HCT116 (cell line): ENCODE results near the gene FRMPD1. TPM values are rescaled to one million over a fixed set of nuclear protein-coding genes. Genes with fewer than 3 reads are reported as not detected.

ENCODE experiments used
- ATAC-seq: fragments of 200-7000 bp; cut with Tn5 transposase; 2 replicates; pipeline ENCODE4 v1.9.1; 2020; ENCODE audit warnings: mild to moderate bottlenecking, moderate library complexity
- BruUV-seq: library from RNA; stranded (reverse); fragments of 400-500 nt; replicated peaks from 2 replicates; lab custom pipeline; 2021; lab: Mats Ljungman, UMichigan
- CTCF ChIA-PET: fragments of 300-600 bp; sonication (Branson Sonifier 250); formaldehyde crosslinking; loops from one replicate; lab custom pipeline; 2021; ENCODE audit warnings: antibody characterized with exemption; lab: Charles Lee
- POLR2A ChIA-PET: fragments of 300-600, 350-600 bp; sonication (Branson Sonifier 250); formaldehyde crosslinking; loops from one replicate; lab custom pipeline; 2021; ENCODE audit warnings: antibody characterized with exemption; lab: Charles Lee
- RAD21 ChIA-PET, 2 experiments: fragments of 300-600 bp; sonication (Branson Sonifier 250); formaldehyde crosslinking; loops; one replicate each; lab custom pipeline; 2023; ENCODE audit warnings: low total read pairs in 2 of 2; ENCODE audit not compliant: uncharacterized antibody in 2 of 2, unreplicated experiment in 2 of 2, low non-redundant PET in 1 of 2; lab: Charles Lee
- DNase-seq: peaks from one replicate; pipeline ENCODE4 v3.0.0-alpha.2; 2010; ENCODE audit warnings: low read depth, low spot score
- H2AFZ ChIP-seq: fragments of 200-600 bp; shearing (Covaris generic), sonication (generic); 2 replicates; pipeline ENCODE4 v1.6.1; 2017; ENCODE audit warnings: low read depth, mixed run types, mixed read lengths, antibody characterized with exemption, low read length; ENCODE audit not compliant: poor library complexity, severe bottlenecking
- H3K27ac ChIP-seq: 2 replicates; pipeline ENCODE4 v1.5.1; 2012; ENCODE audit warnings: low read depth, low read length
- H3K27me3 ChIP-seq: fragments of 200-600 bp; sonication (generic); 2 replicates; pipeline ENCODE4 v1.6.1; 2016; ENCODE audit warnings: mixed run types, low read length, mixed read lengths; ENCODE audit not compliant: insufficient read depth
- H3K36me3 ChIP-seq, 2 experiments: fragments of 200-500 bp in 1 of 2; fragments of 200-600 bp in 1 of 2; sonication (Bioruptor generic) in 1 of 2; sonication (generic) in 1 of 2; 2 replicates each; pipeline versions ENCODE4 v1.5.1 to v1.6.1; 2014 to 2016; ENCODE audit warnings: low read length in 2 of 2, inconsistent platforms in 1 of 2, mixed read lengths in 1 of 2, mixed run types in 1 of 2; ENCODE audit not compliant: insufficient read depth in 2 of 2, control insufficient read depth in 1 of 2
- H3K4me1 ChIP-seq, 2 experiments: fragments of 200-600 bp in 1 of 2; sonication (generic) in 1 of 2; 2 replicates each; pipeline versions ENCODE4 v1.5.1 to v1.6.1; 2012 to 2017; ENCODE audit warnings: low read length in 2 of 2, inconsistent platforms in 1 of 2, mild to moderate bottlenecking in 1 of 2, mixed read lengths in 1 of 2, mixed run types in 1 of 2, moderate library complexity in 1 of 2; ENCODE audit not compliant: insufficient read depth in 2 of 2, control insufficient read depth in 1 of 2
- H3K4me2 ChIP-seq: fragments of 200-600 bp; sonication (generic); 2 replicates; pipeline ENCODE4 v1.6.1; 2017; ENCODE audit warnings: mixed run types, low read length, mixed read lengths
- H3K4me3 ChIP-seq, 2 experiments: fragments of 200-600 bp in 1 of 2; sonication (generic) in 1 of 2; replicated peaks in 1 of 2; 2 replicates each; pipeline ENCODE4 v1.5.1; 2011 to 2016; ENCODE audit warnings: low read length in 2 of 2, control low read depth in 1 of 2, low read depth in 1 of 2, mild to moderate bottlenecking in 1 of 2, mixed read lengths in 1 of 2, mixed run types in 1 of 2
- H3K79me2 ChIP-seq: fragments of 200-600 bp; sonication (generic); 2 replicates; pipeline ENCODE4 v1.6.1; 2017; ENCODE audit warnings: mild to moderate bottlenecking, mixed run types, low read length, moderate library complexity, mixed read lengths; ENCODE audit not compliant: insufficient read depth
- H3K9ac ChIP-seq: fragments of 200-600 bp; sonication (generic); 2 replicates; pipeline ENCODE4 v1.6.1; 2016; ENCODE audit warnings: low read length, mixed read lengths
- H3K9me2 ChIP-seq: fragments of 200-600 bp; sonication (generic), shearing (Covaris generic); 2 replicates; pipeline ENCODE4 v1.6.1; 2017; ENCODE audit warnings: mixed run types, mild to moderate bottlenecking, moderate library complexity; ENCODE audit not compliant: insufficient read depth
- H3K9me3 ChIP-seq, 2 experiments: fragments of 200-500 bp in 1 of 2; fragments of 200-600 bp in 1 of 2; sonication (Bioruptor generic) in 1 of 2; sonication (generic) in 1 of 2; 2 replicates each; pipeline ENCODE4 v1.6.1; 2014 to 2017; ENCODE audit warnings: low read length in 2 of 2, mixed read lengths in 2 of 2, inconsistent platforms in 1 of 2, low read depth in 1 of 2, mild to moderate bottlenecking in 1 of 2, mixed run types in 1 of 2, moderate library complexity in 1 of 2; ENCODE audit not compliant: control insufficient read depth in 1 of 2, insufficient read depth in 1 of 2
- H4K20me1 ChIP-seq: fragments of 200-600 bp; sonication (generic), shearing (Covaris generic); 2 replicates; pipeline ENCODE4 v1.6.1; 2017; ENCODE audit warnings: mixed run types, mild to moderate bottlenecking, moderate library complexity; ENCODE audit not compliant: insufficient read depth
- ATF3 ChIP-seq: IDR thresholded peaks from 2 replicates; pipeline ENCODE4 v1.6.1; 2012
- CBX3 ChIP-seq: IDR thresholded peaks from 2 replicates; pipeline ENCODE4 v1.6.1; 2012; ENCODE audit warnings: low read depth
- CEBPB ChIP-seq: IDR thresholded peaks from 2 replicates; pipeline ENCODE4 v1.6.1; 2012; ENCODE audit warnings: low read depth
- EGR1 ChIP-seq: IDR thresholded peaks from 2 replicates; pipeline ENCODE4 v1.6.1; 2012; ENCODE audit warnings: low read depth
- EZH2 ChIP-seq: fragments of 200-600 bp; sonication (generic); IDR thresholded peaks from 2 replicates; pipeline ENCODE4 v1.6.1; 2017; ENCODE audit warnings: antibody characterized with exemption, mixed run types
- EZH2phosphoT487 ChIP-seq: fragments of 200-600 bp; IDR thresholded peaks from 2 replicates; pipeline ENCODE4 v1.6.1; 2018; ENCODE audit warnings: antibody characterized with exemption, borderline replicate concordance
- FOSL1 ChIP-seq: IDR thresholded peaks from 2 replicates; pipeline ENCODE4 v1.6.1; 2012; ENCODE audit warnings: low read depth
- JUND ChIP-seq: IDR thresholded peaks from 2 replicates; pipeline ENCODE4 v1.6.1; 2012
- MAX ChIP-seq: IDR thresholded peaks from 2 replicates; pipeline ENCODE4 v1.6.1; 2012
- POLR2A ChIP-seq: IDR thresholded peaks from 2 replicates; pipeline ENCODE4 v1.7.0; 2011; ENCODE audit warnings: borderline replicate concordance; ENCODE audit not compliant: insufficient read depth, insufficient read length; ENCODE audit errors: extremely low read depth
- SIN3A ChIP-seq: IDR thresholded peaks from 2 replicates; pipeline ENCODE4 v1.6.1; 2012; ENCODE audit warnings: low read depth
- SP1 ChIP-seq: IDR thresholded peaks from 2 replicates; pipeline ENCODE4 v1.6.1; 2012; ENCODE audit warnings: low read depth
- SRF ChIP-seq: IDR thresholded peaks from 2 replicates; pipeline ENCODE4 v1.6.1; 2012; ENCODE audit warnings: low read depth
- TCF7L2 ChIP-seq: IDR thresholded peaks from 2 replicates; pipeline ENCODE4 v1.7.0; 2011; ENCODE audit warnings: borderline replicate concordance, inconsistent platforms; ENCODE audit not compliant: insufficient read depth, insufficient read length; ENCODE audit errors: extremely low read depth
- YY1 ChIP-seq: IDR thresholded peaks from 2 replicates; pipeline ENCODE4 v1.6.1; 2011; ENCODE audit warnings: low read length, low read depth, moderate library complexity, mild to moderate bottlenecking; ENCODE audit not compliant: insufficient replicate concordance; ENCODE audit errors: extremely low read depth
- ZBTB33 ChIP-seq: IDR thresholded peaks from 2 replicates; pipeline ENCODE4 v1.6.1; 2011; ENCODE audit warnings: mild to moderate bottlenecking, low read length, moderate library complexity; ENCODE audit not compliant: insufficient replicate concordance; ENCODE audit errors: extremely low read depth
- ZFX ChIP-seq: fragments of 450-650 bp; IDR thresholded peaks from 2 replicates; pipeline ENCODE4 v1.6.1; 2017
- ZNF274 ChIP-seq: fragments of 200-500 bp; sonication (Bioruptor generic); IDR thresholded peaks from 2 replicates; pipeline ENCODE4 v1.6.1; 2014; ENCODE audit warnings: mild to moderate bottlenecking, low read depth, low read length, inconsistent platforms
- intact Hi-C: fragments of 100-400 bp; cut with micrococcal nuclease; formaldehyde crosslinking; loops from 2 replicates; pipeline ENCODE4 v1.10.0; 2022
- total RNA-seq: library from RNA; stranded (reverse); gene quantifications from one replicate; pipeline ENCODE4 v1.2.1, GENCODE V29; 2021; ENCODE audit not compliant: unreplicated experiment
- TF ChIP-seq, protein P1 (sequence below): IDR thresholded peaks from 2 replicates; pipeline ENCODE4 v1.6.1; 2012; ENCODE audit warnings: low read depth

Gene FRMPD1
- total RNA-seq, 1 experiment from 2014 or later: 0.52 TPM

- no TSS peak for BruUV-seq
- H2AFZ ChIP-seq: no peak overlapping the region
- ATAC-seq: no peak
- no peaks in the 10 kb centered on the region for H4K20me1 ChIP-seq
- RAD21 ChIA-PET: no interaction called here
- H3K9ac ChIP-seq: no peak overlapping the region
- TF ChIP-seq TCF7L2 (no peak), FOSL1 (no peak), SP1 (no peak), CEBPB (no peak), ATF3 (no peak), YY1 (no peak), POLR2A (no peak), EZH2phosphoT487 (no peak), JUND (no peak), ZBTB33 (no peak), CBX3 (no peak), EGR1 (no peak), ZNF274 (no peak), SRF (no peak), ZFX (no peak), EZH2 (no peak), SIN3A (no peak), MAX (no peak)
- TF ChIP-seq, protein P1, sequence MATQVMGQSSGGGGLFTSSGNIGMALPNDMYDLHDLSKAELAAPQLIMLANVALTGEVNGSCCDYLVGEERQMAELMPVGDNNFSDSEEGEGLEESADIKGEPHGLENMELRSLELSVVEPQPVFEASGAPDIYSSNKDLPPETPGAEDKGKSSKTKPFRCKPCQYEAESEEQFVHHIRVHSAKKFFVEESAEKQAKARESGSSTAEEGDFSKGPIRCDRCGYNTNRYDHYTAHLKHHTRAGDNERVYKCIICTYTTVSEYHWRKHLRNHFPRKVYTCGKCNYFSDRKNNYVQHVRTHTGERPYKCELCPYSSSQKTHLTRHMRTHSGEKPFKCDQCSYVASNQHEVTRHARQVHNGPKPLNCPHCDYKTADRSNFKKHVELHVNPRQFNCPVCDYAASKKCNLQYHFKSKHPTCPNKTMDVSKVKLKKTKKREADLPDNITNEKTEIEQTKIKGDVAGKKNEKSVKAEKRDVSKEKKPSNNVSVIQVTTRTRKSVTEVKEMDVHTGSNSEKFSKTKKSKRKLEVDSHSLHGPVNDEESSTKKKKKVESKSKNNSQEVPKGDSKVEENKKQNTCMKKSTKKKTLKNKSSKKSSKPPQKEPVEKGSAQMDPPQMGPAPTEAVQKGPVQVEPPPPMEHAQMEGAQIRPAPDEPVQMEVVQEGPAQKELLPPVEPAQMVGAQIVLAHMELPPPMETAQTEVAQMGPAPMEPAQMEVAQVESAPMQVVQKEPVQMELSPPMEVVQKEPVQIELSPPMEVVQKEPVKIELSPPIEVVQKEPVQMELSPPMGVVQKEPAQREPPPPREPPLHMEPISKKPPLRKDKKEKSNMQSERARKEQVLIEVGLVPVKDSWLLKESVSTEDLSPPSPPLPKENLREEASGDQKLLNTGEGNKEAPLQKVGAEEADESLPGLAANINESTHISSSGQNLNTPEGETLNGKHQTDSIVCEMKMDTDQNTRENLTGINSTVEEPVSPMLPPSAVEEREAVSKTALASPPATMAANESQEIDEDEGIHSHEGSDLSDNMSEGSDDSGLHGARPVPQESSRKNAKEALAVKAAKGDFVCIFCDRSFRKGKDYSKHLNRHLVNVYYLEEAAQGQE: no peak
- TF ChIP-seq, all 23 proteins: peak for 0
- Histone ChIP-seq H3K4me3 (no peak overlapping the region), H3K9me2 (no peaks in the 10 kb centered on the region), H3K27me3 (peaks cover 28% of the 10 kb centered on the region), H3K4me1 (no peaks in the 10 kb centered on the region), H3K36me3 (no peaks in the 10 kb centered on the region), H3K27ac (no peak overlapping the region), H3K79me2 (no peaks in the 10 kb centered on the region), H3K4me2 (no peak overlapping the region), H3K9me3 (no peaks in the 10 kb centered on the region)
- intact Hi-C loops: no loop called here
- ChIA-PET CTCF (no interaction called here), POLR2A (no interaction called here)
- DNase-seq: no peak
These were observed 80.1 kb downstream of the FRMPD1 start for GRCh38 chr9:37730839-37731238.
